Middle frontal gyrus (tissue), 1 donor: Measurements from ENCODE around the gene CNTN2.

ENCODE experiments used
- DNase-seq: peaks from one replicate; pipeline ENCODE4 v3.0.0-alpha.2; 2015; ENCODE audit warnings: low spot score; ENCODE audit errors: extremely low spot score

The CNTN2 gene

GRCh38 chr1:205118752-205119151 is 75.7 kb downstream of the CNTN2 start:
- DNase-seq = no peak

DNA sequence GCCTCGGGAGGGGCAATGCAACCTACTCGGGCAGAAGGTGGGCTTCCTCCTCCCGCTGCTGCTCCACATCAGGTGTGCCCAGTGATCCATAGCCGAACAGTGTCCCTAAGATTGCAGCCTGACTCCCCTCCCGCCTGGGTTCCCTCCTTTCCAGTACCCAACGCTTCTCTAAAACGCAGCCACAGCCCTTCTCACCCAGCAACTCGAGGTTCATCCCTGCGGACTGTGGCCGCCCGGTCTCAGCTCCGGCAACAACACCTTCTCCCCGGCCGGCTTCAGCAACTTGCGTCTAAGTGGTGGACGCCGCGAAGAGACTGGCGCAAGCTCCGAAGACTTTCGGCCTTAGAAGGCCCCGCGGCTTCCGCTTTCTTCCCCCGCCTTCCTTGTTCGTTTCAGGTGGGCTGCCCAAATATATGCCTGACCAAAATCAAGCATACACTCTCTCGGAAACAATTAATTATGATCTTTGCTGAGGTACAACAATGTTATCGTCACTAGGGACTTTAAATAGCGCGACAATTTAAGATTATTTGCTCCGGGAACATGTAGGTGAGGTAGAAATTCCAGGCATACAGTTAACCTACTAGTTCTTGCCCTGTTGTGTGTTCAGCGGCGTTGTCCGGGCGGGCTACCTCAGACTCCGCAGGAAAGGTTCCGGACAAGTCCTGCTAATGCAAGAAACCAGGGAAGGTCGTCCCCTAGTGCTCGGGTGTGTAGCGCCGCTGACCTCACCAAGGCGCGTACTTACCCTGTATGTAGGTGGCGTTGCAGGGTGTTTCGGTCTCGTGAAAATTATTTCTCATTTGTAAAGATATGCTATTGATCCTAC is 78.9 kb downstream of the CNTN2 start, which contains the start of gene RBBP5:
Gene RBBP5 (minus strand): TSS at position 319 of the 829 bp plus-strand sequence. CDS start 105 bp downstream, at position 214.
- peak; percentile 87 for DNase-seq

- DNase-seq = no peak
Observed at GRCh38 chr1:205122489-205122882, 79.5 kb downstream of the CNTN2 start.

DNA sequence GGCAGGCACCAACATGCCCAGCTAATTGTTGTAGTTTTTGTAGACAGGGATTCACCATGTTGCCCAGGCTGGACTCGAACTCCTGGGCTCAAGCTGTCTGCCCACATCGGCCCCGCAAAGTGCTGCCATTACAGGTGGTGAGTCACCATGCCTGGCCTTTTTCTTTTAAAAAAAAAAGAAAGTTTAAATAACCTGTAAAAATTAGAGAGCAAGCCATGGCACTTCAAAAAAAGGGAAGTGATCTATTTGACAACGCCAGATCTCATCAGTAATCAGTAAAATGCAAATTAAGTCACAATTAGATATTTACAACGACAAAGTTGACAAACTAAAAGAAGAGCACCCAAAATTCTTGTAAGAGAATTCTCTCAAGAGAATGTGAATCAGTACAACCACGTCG is 81.7 kb downstream of the CNTN2 start:
- DNase-seq = no peak

- no peak for DNase-seq
Observed at GRCh38 chr1:205127646-205128045, 84.6 kb downstream of the CNTN2 start.
